K562 (cell line): Measurements from ENCODE around the gene IRAK2. TPM values are rescaled to one million over a fixed set of nuclear protein-coding genes. Genes with fewer than 3 reads are reported as not detected.

Source experiments
- ATAC-seq: fragments of 200-7000 bp; cut with Tn5 transposase; 3 replicates; pipeline ENCODE4 v1.9.1; 2020; ENCODE audit warnings: moderate library complexity
- BruUV-seq: library from RNA; stranded (reverse); fragments of 400-500 nt; replicated peaks from 2 replicates; lab custom pipeline; 2021; lab: Mats Ljungman, UMichigan
- CTCF ChIA-PET: fragments of 300-600 bp; formaldehyde crosslinking; extraction: SDS; loops from one replicate; lab custom pipeline; 2021; ENCODE audit warnings: low intra/inter-chr PET ratio; lab: Yijun Ruan, JAX
- POLR2A ChIA-PET: fragments of 300-600, 350-650 bp; sonication (Branson Sonifier 250); formaldehyde crosslinking; extraction: SDS; loops from one replicate; lab custom pipeline; 2021; ENCODE audit warnings: antibody characterized with exemption, inconsistent platforms; lab: Yijun Ruan, JAX
- DNase-seq, 4 experiments: peaks; one replicate each; pipeline versions ENCODE4 v3.0.0 to v3.0.0-alpha.2; 2011 to 2018; ENCODE audit warnings: low spot score in 3 of 4, mixed read lengths in 3 of 4; ENCODE audit errors: extremely low read depth in 1 of 4
- FAIRE-seq: peaks from 2 replicates; lab custom pipeline; 2011; peaks lifted over from hg19 to GRCh38; lab: Jason Lieb, UNC
- H2AFZ ChIP-seq: 2 replicates; pipeline ENCODE4 v1.6.0; 2011; ENCODE audit warnings: low read depth, low read length, control low read depth, inconsistent platforms
- H3K27ac ChIP-seq: fragments of 200-600 bp; 3 replicates; pipeline ENCODE4 v1.8.0; 2011; ENCODE audit warnings: low read depth, mild to moderate bottlenecking, control low read depth, inconsistent platforms, low read length, moderate library complexity, mixed read lengths; ENCODE audit errors: extremely low read depth
- H3K27me3 ChIP-seq, 2 experiments: fragments of 300-600 bp in 1 of 2; 2 replicates in 1 of 2; 3 replicates in 1 of 2; pipeline versions ENCODE4 v1.6.0 to v1.8.0; 2011; ENCODE audit warnings: inconsistent platforms in 2 of 2, low read length in 2 of 2, mild to moderate bottlenecking in 1 of 2, mixed read lengths in 1 of 2, moderate library complexity in 1 of 2; ENCODE audit not compliant: control insufficient read depth in 2 of 2, insufficient read depth in 2 of 2
- H3K36me3 ChIP-seq: fragments of 300-600 bp; 3 replicates; pipeline ENCODE4 v1.8.0; 2011; ENCODE audit warnings: mild to moderate bottlenecking, low read length, inconsistent platforms; ENCODE audit not compliant: control insufficient read depth, insufficient read depth
- H3K4me1 ChIP-seq, 2 experiments: fragments of 200-600 bp in 1 of 2; replicated peaks in 1 of 2; 2 replicates in 1 of 2; 3 replicates in 1 of 2; pipeline versions ENCODE4 v1.5.1 to v1.8.0; 2011; ENCODE audit warnings: inconsistent platforms in 2 of 2, low read length in 2 of 2, mild to moderate bottlenecking in 1 of 2, mixed read lengths in 1 of 2, moderate library complexity in 1 of 2; ENCODE audit not compliant: control insufficient read depth in 2 of 2, insufficient read depth in 2 of 2
- H3K4me2 ChIP-seq: 2 replicates; pipeline ENCODE4 v1.6.1; 2011; ENCODE audit warnings: low read length, control low read depth, inconsistent platforms, mixed read lengths; ENCODE audit not compliant: insufficient read depth
- H3K4me3 ChIP-seq: fragments of 200-600 bp; sonication (generic), shearing (Covaris generic); 2 replicates; pipeline ENCODE4 v1.5.1; 2016; ENCODE audit warnings: control low read depth, inconsistent platforms
- H3K79me2 ChIP-seq: fragments of 200-600 bp; 3 replicates; pipeline ENCODE4 v1.8.0; 2011; ENCODE audit warnings: low read length, inconsistent platforms; ENCODE audit not compliant: control insufficient read depth, insufficient read depth
- H3K9ac ChIP-seq, 2 experiments: 2 replicates each; pipeline versions ENCODE4 v1.6.0 to v1.6.1; 2011; ENCODE audit warnings: low read depth in 2 of 2, low read length in 2 of 2, control low read depth in 1 of 2, inconsistent platforms in 1 of 2, mild to moderate bottlenecking in 1 of 2, mixed read lengths in 1 of 2; ENCODE audit not compliant: insufficient read depth in 1 of 2
- H3K9me1 ChIP-seq: one replicate; pipeline ENCODE4 v1.6.0; 2011; ENCODE audit warnings: inconsistent platforms, mild to moderate bottlenecking, low read length, moderate library complexity; ENCODE audit not compliant: control insufficient read depth, insufficient read depth
- H3K9me3 ChIP-seq: replicated peaks from 2 replicates; pipeline ENCODE4 v1.5.1; 2011; ENCODE audit warnings: low read depth, low read length, inconsistent platforms; ENCODE audit not compliant: control insufficient read depth, insufficient read depth
- H4K20me1 ChIP-seq: replicated peaks from 2 replicates; pipeline ENCODE4 v1.6.1; 2011; ENCODE audit warnings: low read length, inconsistent platforms, mixed read lengths; ENCODE audit not compliant: control insufficient read depth, insufficient read depth
- CREB1 ChIP-seq, 2 experiments: sonication (generic) in 1 of 2; formaldehyde crosslinking in 1 of 2; IDR thresholded peaks; 2 replicates each; pipeline versions ENCODE4 v1.6.1 to v1.8.0; 2012 to 2022; ENCODE audit warnings: inconsistent platforms in 1 of 2, mild to moderate bottlenecking in 1 of 2, missing genetic modification reagents in 1 of 2, moderate library complexity in 1 of 2
- CTCF ChIP-seq, 3 experiments: IDR thresholded peaks in 2 of 3; conservative IDR thresholded peaks in 1 of 3; 2 replicates each; pipeline ENCODE4 v1.5.1; 2011 to 2012; ENCODE audit warnings: low read length in 3 of 3, mild to moderate bottlenecking in 3 of 3, control low read depth in 2 of 3, improper control_type of control experiment in 1 of 3, inconsistent platforms in 1 of 3, low read depth in 1 of 3, mixed read lengths in 1 of 3, moderate library complexity in 1 of 3; ENCODE audit not compliant: insufficient read depth in 2 of 3
- POLR2A ChIP-seq: fragments of 450-650 bp; conservative IDR thresholded peaks from 2 replicates; pipeline ENCODE4 v1.6.1; 2016
- POLR2G ChIP-seq: fragments of 200-400 bp; formaldehyde crosslinking; IDR thresholded peaks from 2 replicates; pipeline ENCODE4 v1.6.1; 2017; ENCODE audit warnings: low read depth, mild to moderate bottlenecking, antibody characterized with exemption, low read length, moderate library complexity
- WGBS: fragments of 100-300 bp; shearing (Covaris generic); methylation state at CpG from one replicate; pipeline ENCODE4 v1.1.6; 2016; ENCODE audit warnings: low coverage, mixed read lengths; ENCODE audit not compliant: insufficient coverage; ENCODE audit errors: missing lambda C conversion rate; 5-methylcytosine and 5-hydroxymethylcytosine counted together
- in situ Hi-C: fragments of 300-500 bp; cut with MboI; formaldehyde crosslinking; loops from 4 replicates; pipeline ENCODE4 v1.15.0; 2018; ENCODE audit warnings: inconsistent platforms, mixed read lengths
- intact Hi-C: fragments of 100-400 bp; cut with micrococcal nuclease; formaldehyde crosslinking; loops from 2 replicates; pipeline ENCODE4 v1.14.2; 2022
- polyA plus RNA-seq, 8 experiments: library from polyadenylated mRNA; depleted of rRNA in 4 of 8; stranded (reverse) in 5 of 8; unstranded in 3 of 8; fragments of >200 nt; fragmentation: Nextera tagmentation in 2 of 8; fragmentation: Illumina TruSeq in 1 of 8; extraction: Ambion mirVana in 2 of 8; extraction: Trizol in 1 of 8; gene quantifications; 2 replicates each; pipeline versions ENCODE4 v1.2.1 to v1.2.3, GENCODE V29; 2011 to 2014; ENCODE audit warnings: inconsistent platforms in 1 of 8, missing spikeins in 1 of 8
- total RNA-seq, 7 experiments: library from RNA; depleted of rRNA in 6 of 7; stranded (reverse); fragments of >200 nt in 6 of 7; fragmentation: Illumina TruSeq in 2 of 7; extraction: Trizol in 2 of 7; gene quantifications; 2 replicates each; pipeline versions ENCODE4 v1.2.1 to v1.2.3, GENCODE V29; 2011 to 2021; ENCODE audit warnings: low replicate concordance in 1 of 7

The IRAK2 gene
- total and polyA plus RNA-seq, 9 of the 15 experiments (the other 6 are each of a cell fraction or from before 2014, with no cell fraction given): 0.42 to 4.4 (median 2.7) TPM

GRCh38 chr3:10289787-10290355 is 125.2 kb downstream of the IRAK2 start:
- Histone ChIP-seq H3K9ac (no peak overlapping the region), H3K4me3 (no peak overlapping the region), H4K20me1 (no peaks in the 10 kb centered on the region), H3K27ac (no peak overlapping the region), H3K9me1 (no peaks in the 10 kb centered on the region), H3K9me3 (no peaks in the 10 kb centered on the region), H3K4me1 (peaks cover 7 to 23% of the 10 kb centered on the region in 2 experiments), H3K27me3 (no peaks in the 10 kb centered on the region), H3K36me3 (peaks cover 24% of the 10 kb centered on the region; the same call in 2 of the 3 replicates), H3K79me2 (no peaks in the 10 kb centered on the region), H3K4me2 (no peak overlapping the region), H2AFZ (no peak overlapping the region)
- ChIA-PET POLR2A (interaction anchor here (0.6 to 5.3 kb wide), 13 partner anchors 10 to 262 kb away, joined by 3 to 49 read pairs (median 4); partner anchors contain the start of gene SEC13), CTCF (no interaction called here)
- no peak for FAIRE-seq
- 81% methylated on average over 9 of the region's 9 CpGs for WGBS
- ATAC-seq: no peak
- no peak for DNase-seq
- in situ Hi-C loops (no loop called here), intact Hi-C loops (no loop called here)
- TF ChIP-seq POLR2A: 0 out of 2 replicates have a peak, but pooled peaks have one; percentile 31
- TF ChIP-seq POLR2G: peak; percentile 54
- peak in 2 of 3 experiments; percentile 5 to 17; a peak in 3 of 6 replicates for TF ChIP-seq CTCF (IDR thresholded peaks at IDR 0.05 in 2 of 3, conservative IDR thresholded peaks at IDR 0.05 in 1 of 3; ENCODE audit: insufficient read depth in 2 of 3, low read depth in 1 of 3, low read length in 3 of 3)
- TF ChIP-seq CREB1 (IDR thresholded peaks at IDR 0.05): no peak
- TF ChIP-seq CREB1 (CRISPR knock-in tag; IDR thresholded peaks at IDR 0.05): no peak
- BruUV-seq: no TSS peak
